Liver (tissue), 9 donors: ENCODE measurements around the gene BCS1L. TPM values are rescaled to one million over a fixed set of nuclear protein-coding genes. Genes with fewer than 3 reads are reported as not detected.

Source experiments
- DNase-seq: peaks from one replicate; pipeline ENCODE4 v3.0.0-alpha.2; 2017; ENCODE audit warnings: low spot score
- H3K27ac ChIP-seq, 2 donors: one replicate each; pipeline ENCODE4 v1.7.0; 2013; ENCODE audit warnings: inconsistent platforms in 2 of 2, low read length in 2 of 2, control low read depth in 1 of 2, low read depth in 1 of 2, mild to moderate bottlenecking in 1 of 2
- H3K27me3 ChIP-seq, 4 donors: one replicate each; pipeline versions ENCODE4 v1.6.1 to v1.7.0; 2013; ENCODE audit warnings: low read length in 3 of 4, inconsistent platforms in 1 of 4, mild to moderate bottlenecking in 1 of 4, moderate library complexity in 1 of 4; ENCODE audit not compliant: control insufficient read depth in 4 of 4, insufficient read depth in 4 of 4
- H3K36me3 ChIP-seq, 4 donors: one replicate each; pipeline versions ENCODE4 v1.6.1 to v1.7.0; 2013; ENCODE audit warnings: low read length in 3 of 4, mild to moderate bottlenecking in 3 of 4, low read depth in 1 of 4, moderate library complexity in 1 of 4; ENCODE audit not compliant: control insufficient read depth in 4 of 4, insufficient read depth in 3 of 4
- H3K4me1 ChIP-seq, 4 donors: one replicate each; pipeline versions ENCODE4 v1.6.1 to v1.7.0; 2013; ENCODE audit warnings: low read length in 3 of 4, mild to moderate bottlenecking in 3 of 4, moderate library complexity in 1 of 4; ENCODE audit not compliant: control insufficient read depth in 4 of 4, insufficient read depth in 4 of 4
- H3K4me3 ChIP-seq, 3 donors: one replicate each; pipeline versions ENCODE4 v1.6.1 to v1.7.0; 2013; ENCODE audit warnings: low read length in 3 of 3, control low read depth in 1 of 3, low read depth in 1 of 3, mild to moderate bottlenecking in 1 of 3
- H3K9ac ChIP-seq, 2 donors: one replicate each; pipeline ENCODE4 v1.7.0; 2013; ENCODE audit warnings: low read length in 2 of 2, mild to moderate bottlenecking in 2 of 2, moderate library complexity in 2 of 2, control low read depth in 1 of 2, low read depth in 1 of 2
- H3K9me3 ChIP-seq, 4 donors: one replicate each; pipeline versions ENCODE4 v1.6.1 to v1.7.0; 2013; ENCODE audit warnings: low read length in 3 of 4; ENCODE audit not compliant: control insufficient read depth in 4 of 4
- ATF3 ChIP-seq: IDR thresholded peaks from 2 replicates; pipeline ENCODE4 v1.6.1; 2016; ENCODE audit warnings: antibody characterized with exemption
- CTCF ChIP-seq: fragments of 150-350 bp; IDR thresholded peaks from 2 replicates; pipeline ENCODE4 v1.5.1; 2017; ENCODE audit warnings: improper control_type of control experiment, low read depth, low read length; ENCODE audit not compliant: missing input control
- FOXA1 ChIP-seq: IDR thresholded peaks from 2 replicates; pipeline ENCODE4 v1.6.1; 2016; ENCODE audit warnings: antibody characterized with exemption
- FOXA2 ChIP-seq: IDR thresholded peaks from 2 replicates; pipeline ENCODE4 v1.6.1; 2016; ENCODE audit warnings: antibody characterized with exemption
- GABPA ChIP-seq, 2 donors: IDR thresholded peaks in 1 of 2; conservative IDR thresholded peaks in 1 of 2; 2 replicates each; pipeline ENCODE4 v1.6.1; 2016; ENCODE audit warnings: antibody characterized with exemption in 2 of 2, mild to moderate bottlenecking in 1 of 2, moderate library complexity in 1 of 2
- JUND ChIP-seq, 2 donors: IDR thresholded peaks; 2 replicates each; pipeline ENCODE4 v1.6.1; 2016; ENCODE audit warnings: antibody characterized with exemption in 2 of 2
- MAX ChIP-seq: IDR thresholded peaks from 2 replicates; pipeline ENCODE4 v1.6.1; 2016; ENCODE audit warnings: antibody characterized with exemption
- NR2F2 ChIP-seq: IDR thresholded peaks from 2 replicates; pipeline ENCODE4 v1.6.1; 2016; ENCODE audit warnings: antibody characterized with exemption
- RAD21 ChIP-seq, 2 donors: IDR thresholded peaks; 2 replicates each; pipeline ENCODE4 v1.6.1; 2016; ENCODE audit warnings: antibody characterized with exemption in 2 of 2, mild to moderate bottlenecking in 2 of 2
- REST ChIP-seq: IDR thresholded peaks from 2 replicates; pipeline ENCODE4 v1.6.1; 2016; ENCODE audit warnings: antibody characterized with exemption, mild to moderate bottlenecking
- RXRA ChIP-seq, 2 donors: IDR thresholded peaks; 2 replicates each; pipeline ENCODE4 v1.6.1; 2017 to 2018; ENCODE audit warnings: antibody characterized with exemption in 2 of 2, mild to moderate bottlenecking in 1 of 2
- SP1 ChIP-seq: IDR thresholded peaks from 2 replicates; pipeline ENCODE4 v1.6.1; 2018; ENCODE audit warnings: antibody characterized with exemption, mild to moderate bottlenecking
- YY1 ChIP-seq: IDR thresholded peaks from 2 replicates; pipeline ENCODE4 v1.6.1; 2016; ENCODE audit warnings: antibody characterized with exemption, mild to moderate bottlenecking
- WGBS: extraction: QIAGEN DNeasy Blood & Tissue Kit; methylation state at CpG from one replicate; pipeline ENCODE4 v1.1.7; 2013; 5-methylcytosine and 5-hydroxymethylcytosine counted together
- polyA plus RNA-seq, 2 donors: library from polyadenylated mRNA; stranded (reverse) in 1 of 2; unstranded in 1 of 2; fragments of 200-250 nt in 1 of 2; fragments of >200 nt in 1 of 2; fragmentation: Nextera tagmentation in 1 of 2; extraction: Ambion mirVana in 1 of 2; gene quantifications; one replicate each; pipeline versions ENCODE4 v1.2.1 to v1.2.3, GENCODE V29; 2013 to 2015
- total RNA-seq, 2 donors: library from RNA; depleted of rRNA; stranded (reverse); fragments of >200 nt; gene quantifications; one replicate each; pipeline ENCODE4 v1.2.3, GENCODE V29; 2014
- TF ChIP-seq, protein P1 (sequence below): IDR thresholded peaks from 2 replicates; pipeline ENCODE4 v1.6.1; 2016; ENCODE audit warnings: antibody characterized with exemption
- donor health status: healthy.
- donor health status: healthy.
- donor health status: healthy.
- donor health status: healthy.
- donor health status: healthy.

BCS1L gene
- total and polyA plus RNA-seq, 4 donors, result 14.8 to 30.1 (median 25.2) TPM

DNA sequence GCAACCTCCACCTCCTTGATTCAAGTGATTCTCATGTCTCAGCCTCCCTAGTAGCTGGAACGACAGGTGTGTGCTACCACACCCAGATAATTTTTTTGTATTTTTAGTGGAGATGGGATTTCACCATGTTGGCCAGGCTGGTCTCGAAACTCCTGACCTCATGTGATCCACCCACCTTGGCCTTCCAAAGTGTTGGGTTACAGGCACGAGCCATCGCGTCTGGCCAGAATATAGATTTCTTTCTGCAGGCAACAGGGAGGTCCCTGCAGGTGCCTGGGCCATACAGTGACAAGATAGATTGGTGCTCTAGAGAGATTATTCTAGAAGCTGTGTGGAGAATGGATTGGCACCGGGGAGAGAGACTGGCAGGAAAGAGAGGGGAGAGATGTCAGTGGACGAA, 38.5 kb upstream of the BCS1L start:
- H3K36me3 ChIP-seq, result no peaks in the 10 kb centered on the region
- no peak for TF ChIP-seq ATF3
- TF ChIP-seq REST, result no peak
- no peak for TF ChIP-seq YY1
- TF ChIP-seq, protein P1, sequence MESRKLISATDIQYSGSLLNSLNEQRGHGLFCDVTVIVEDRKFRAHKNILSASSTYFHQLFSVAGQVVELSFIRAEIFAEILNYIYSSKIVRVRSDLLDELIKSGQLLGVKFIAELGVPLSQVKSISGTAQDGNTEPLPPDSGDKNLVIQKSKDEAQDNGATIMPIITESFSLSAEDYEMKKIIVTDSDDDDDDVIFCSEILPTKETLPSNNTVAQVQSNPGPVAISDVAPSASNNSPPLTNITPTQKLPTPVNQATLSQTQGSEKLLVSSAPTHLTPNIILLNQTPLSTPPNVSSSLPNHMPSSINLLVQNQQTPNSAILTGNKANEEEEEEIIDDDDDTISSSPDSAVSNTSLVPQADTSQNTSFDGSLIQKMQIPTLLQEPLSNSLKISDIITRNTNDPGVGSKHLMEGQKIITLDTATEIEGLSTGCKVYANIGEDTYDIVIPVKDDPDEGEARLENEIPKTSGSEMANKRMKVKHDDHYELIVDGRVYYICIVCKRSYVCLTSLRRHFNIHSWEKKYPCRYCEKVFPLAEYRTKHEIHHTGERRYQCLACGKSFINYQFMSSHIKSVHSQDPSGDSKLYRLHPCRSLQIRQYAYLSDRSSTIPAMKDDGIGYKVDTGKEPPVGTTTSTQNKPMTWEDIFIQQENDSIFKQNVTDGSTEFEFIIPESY, result no peak
- no peak for TF ChIP-seq FOXA1
- TF ChIP-seq NR2F2, result no peak
- no peak for TF ChIP-seq JUND (IDR thresholded peaks at IDR 0.05)
- TF ChIP-seq FOXA2, result no peak
- no peak for TF ChIP-seq SP1
- no peak for TF ChIP-seq RXRA (IDR thresholded peaks at IDR 0.05)
- TF ChIP-seq MAX, result no peak
- TF ChIP-seq GABPA (IDR thresholded peaks at IDR 0.05 in 1 of 2, conservative IDR thresholded peaks at IDR 0.05 in 1 of 2), result no peak
- no peaks in the 10 kb centered on the region for H3K27me3 ChIP-seq
- H3K9ac ChIP-seq, result no peak overlapping the region
- no peak overlapping the region for H3K4me3 ChIP-seq
- H3K9me3 ChIP-seq, result no peaks in the 10 kb centered on the region
- peaks cover 0 to 6% (median 4%) of the 10 kb centered on the region in 4 donors for H3K4me1 ChIP-seq
- DNase-seq, result no peak
- 81% methylated on average over 7 of the region's 7 CpGs for WGBS
- no peak overlapping the region for H3K27ac ChIP-seq

DNA sequence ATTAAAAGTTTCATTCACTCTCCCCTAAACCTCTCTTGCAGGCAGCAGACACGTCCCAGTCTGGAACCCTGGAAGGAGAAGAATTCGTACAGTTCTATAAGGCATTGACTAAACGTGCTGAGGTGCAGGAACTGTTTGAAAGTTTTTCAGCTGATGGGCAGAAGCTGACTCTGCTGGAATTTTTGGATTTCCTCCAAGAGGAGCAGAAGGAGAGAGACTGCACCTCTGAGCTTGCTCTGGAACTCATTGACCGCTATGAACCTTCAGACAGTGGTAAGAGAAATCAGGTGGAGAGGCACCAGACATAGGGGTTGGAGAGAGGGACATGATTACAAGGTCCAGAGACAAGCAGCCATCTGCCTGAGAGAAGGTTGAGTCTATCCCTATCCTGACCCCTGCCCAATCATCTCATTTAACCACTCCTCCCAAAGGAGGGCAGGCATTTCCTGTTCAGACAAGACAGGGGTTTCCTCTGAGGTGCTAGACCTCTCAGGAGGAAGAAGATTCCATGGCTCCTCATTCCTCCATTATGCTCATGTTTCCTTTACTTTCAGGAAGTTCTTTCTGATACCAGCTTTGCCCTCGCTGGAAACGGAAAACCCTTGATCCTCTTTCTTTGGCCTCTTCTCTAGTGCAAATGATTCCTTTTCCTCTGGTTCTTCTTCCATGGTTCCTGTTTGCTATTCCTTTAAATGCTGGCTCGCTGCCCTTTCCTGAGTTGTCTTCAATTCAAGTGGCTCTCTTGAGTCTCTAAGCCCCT, 36.7 kb upstream of the BCS1L start:
- no peaks in the 10 kb centered on the region for H3K36me3 ChIP-seq
- no peaks in the 10 kb centered on the region for H3K4me1 ChIP-seq
- H3K4me3 ChIP-seq, result no peak overlapping the region
- no peaks in the 10 kb centered on the region for H3K9me3 ChIP-seq
- TF ChIP-seq, protein P1, result no peak
- TF ChIP-seq CTCF (no peak), YY1 (no peak), RAD21 (IDR thresholded peaks at IDR 0.05) (no peak), RXRA (IDR thresholded peaks at IDR 0.05) (no peak), NR2F2 (no peak)
- H3K9ac ChIP-seq, result no peak overlapping the region
- 68% methylated on average over 7 of the region's 7 CpGs for WGBS
- no peaks in the 10 kb centered on the region for H3K27me3 ChIP-seq
- DNase-seq, result no peak
- H3K27ac ChIP-seq, result no peak overlapping the region
